GM12878 (cell line): ENCODE data around the gene KCNK7. TPM values are rescaled to one million over a fixed set of nuclear protein-coding genes. Genes with fewer than 3 reads are reported as not detected.

Experiments used
- ATAC-seq: fragments of 200-7000 bp; cut with Tn5 transposase; 3 replicates; pipeline ENCODE4 v1.9.1; 2020; ENCODE audit warnings: mild to moderate bottlenecking, moderate library complexity
- BruUV-seq: library from RNA; stranded (reverse); fragments of 400-500 nt; replicated peaks from 2 replicates; lab custom pipeline; 2021; lab: Mats Ljungman, UMichigan
- CTCF ChIA-PET: fragments of 300-600 bp; sonication (Branson Sonifier 250); formaldehyde crosslinking; extraction: SDS; loops from one replicate; lab custom pipeline; 2021; ENCODE audit warnings: inconsistent platforms; lab: Yijun Ruan, JAX
- POLR2A ChIA-PET: fragments of 350-600 bp; formaldehyde crosslinking; extraction: SDS; loops from one replicate; lab custom pipeline; 2021; ENCODE audit warnings: inconsistent platforms; lab: Charles Lee
- RAD21 ChIA-PET: fragments of 300-600 bp; sonication (Branson Sonifier 250); formaldehyde crosslinking; loops from one replicate; lab custom pipeline; 2023; ENCODE audit warnings: antibody characterized with exemption; ENCODE audit not compliant: unreplicated experiment; lab: Charles Lee
- SMC1A ChIA-PET: fragments of 300-600 bp; sonication (Branson Sonifier 250); formaldehyde crosslinking; loops from one replicate; lab custom pipeline; 2023; ENCODE audit not compliant: unreplicated experiment, uncharacterized antibody; lab: Charles Lee
- DNase-seq: peaks from one replicate; pipeline ENCODE4 v3.0.0-alpha.2; 2011; ENCODE audit warnings: low read depth, low spot score
- FAIRE-seq: peaks from 3 replicates; lab custom pipeline; 2011; peaks lifted over from hg19 to GRCh38; lab: Jason Lieb, UNC
- H2AFZ ChIP-seq: 2 replicates; pipeline ENCODE4 v1.6.0; 2011; ENCODE audit warnings: low read depth, low read length, control low read depth; ENCODE audit not compliant: control insufficient read depth
- H3K27ac ChIP-seq: 2 replicates; pipeline ENCODE4 v1.5.1; 2011; ENCODE audit warnings: control low read depth; ENCODE audit not compliant: control insufficient read depth, insufficient read depth
- H3K27me3 ChIP-seq, 2 experiments: replicated peaks in 1 of 2; 2 replicates each; pipeline versions ENCODE4 v1.6.0 to v1.6.1; 2011; ENCODE audit warnings: low read length in 1 of 2; ENCODE audit not compliant: control insufficient read depth in 2 of 2, insufficient read depth in 2 of 2
- H3K36me3 ChIP-seq, 2 experiments: 2 replicates each; pipeline ENCODE4 v1.5.1; 2011; ENCODE audit warnings: low read length in 1 of 2; ENCODE audit not compliant: control insufficient read depth in 2 of 2, insufficient read depth in 2 of 2
- H3K4me1 ChIP-seq: 2 replicates; pipeline ENCODE4 v1.6.1; 2011; ENCODE audit warnings: mild to moderate bottlenecking, low read length, moderate library complexity, mixed read lengths; ENCODE audit not compliant: control insufficient read depth, insufficient read depth
- H3K4me2 ChIP-seq: 2 replicates; pipeline ENCODE4 v1.6.0; 2011; ENCODE audit warnings: control low read depth; ENCODE audit not compliant: control insufficient read depth, insufficient read depth
- H3K4me3 ChIP-seq: fragments of 200-600 bp; sonication (generic); 2 replicates; pipeline ENCODE4 v1.5.1; 2016
- H3K79me2 ChIP-seq: 2 replicates; pipeline ENCODE4 v1.6.0; 2011; ENCODE audit warnings: low read length; ENCODE audit not compliant: control insufficient read depth, insufficient read depth
- H3K9ac ChIP-seq: 2 replicates; pipeline ENCODE4 v1.8.0; 2011; ENCODE audit warnings: low read length, control low read depth, mixed read lengths; ENCODE audit not compliant: control insufficient read depth, insufficient read depth
- H3K9me3 ChIP-seq: replicated peaks from 3 replicates; pipeline ENCODE4 v1.5.1; 2011; ENCODE audit warnings: mild to moderate bottlenecking, low read length; ENCODE audit not compliant: control insufficient read depth, insufficient read depth
- H4K20me1 ChIP-seq: 2 replicates; pipeline ENCODE4 v1.6.0; 2011; ENCODE audit not compliant: control insufficient read depth, insufficient read depth
- GATAD2B ChIP-seq: fragments of 450-650 bp; conservative IDR thresholded peaks from 2 replicates; pipeline ENCODE4 v1.6.1; 2017; ENCODE audit warnings: low read depth, mild to moderate bottlenecking, moderate library complexity
- MTA2 ChIP-seq: fragments of 450-650 bp; IDR thresholded peaks from 2 replicates; pipeline ENCODE4 v1.6.1; 2016; ENCODE audit warnings: low read depth, mild to moderate bottlenecking, moderate library complexity
- PML ChIP-seq: IDR thresholded peaks from 2 replicates; pipeline ENCODE4 v1.6.1; 2012; ENCODE audit warnings: low read length, inconsistent platforms
- ZNF217 ChIP-seq: fragments of 450-650 bp; IDR thresholded peaks from 2 replicates; pipeline ENCODE4 v1.6.1; 2017; ENCODE audit warnings: antibody characterized with exemption, mild to moderate bottlenecking
- ZNF24 ChIP-seq: fragments of 450-650 bp; IDR thresholded peaks from 2 replicates; pipeline ENCODE4 v1.6.1; 2017; ENCODE audit warnings: antibody characterized with exemption, mild to moderate bottlenecking
- WGBS: methylation state at CpG from one replicate; pipeline ENCODE4 v1.1.6; 2016; ENCODE audit warnings: low lambda C conversion rate; ENCODE audit not compliant: insufficient replicate concordance, insufficient coverage; ENCODE audit errors: missing lambda C conversion rate; 5-methylcytosine and 5-hydroxymethylcytosine counted together
- in situ Hi-C: fragments of 300-500 bp; cut with MboI; formaldehyde crosslinking; loops from 9 replicates; pipeline ENCODE4 v1.14.3; 2018; ENCODE audit warnings: mixed read lengths
- intact Hi-C: fragments of 100-400 bp; cut with micrococcal nuclease; formaldehyde crosslinking; loops from one replicate; pipeline ENCODE4 v1.14.2; 2022; ENCODE audit not compliant: unreplicated experiment
- polyA plus RNA-seq, 11 experiments: library from polyadenylated mRNA; depleted of rRNA in 4 of 11; unstranded in 6 of 11; stranded (reverse) in 5 of 11; fragments of >200 nt; fragmentation: Nextera tagmentation in 4 of 11; fragmentation: Illumina TruSeq in 1 of 11; extraction: Ambion mirVana in 4 of 11; extraction: Trizol in 1 of 11; gene quantifications; 1 replicate in 1 of 11; 2 replicates in 10 of 11; pipeline versions ENCODE4 v1.2.1 to v1.2.3, GENCODE V29; 2011 to 2016; ENCODE audit warnings: inconsistent platforms in 2 of 11, missing spikeins in 2 of 11, low read depth in 1 of 11
- total RNA-seq, 4 experiments: library from RNA; depleted of rRNA in 3 of 4; stranded (reverse); fragments of >200 nt in 3 of 4; fragmentation: Illumina TruSeq in 1 of 4; extraction: Trizol in 1 of 4; gene quantifications; 2 replicates each; pipeline versions ENCODE4 v1.2.1 to v1.2.3, GENCODE V29; 2013 to 2021
- TF ChIP-seq, protein P1 (sequence below): IDR thresholded peaks from 2 replicates; pipeline ENCODE4 v1.6.1; 2011; ENCODE audit warnings: low read depth, mild to moderate bottlenecking, low read length, moderate library complexity, borderline replicate concordance; ENCODE audit errors: extremely low read depth
- TF ChIP-seq, protein P2 (sequence below): IDR thresholded peaks from 2 replicates; pipeline ENCODE4 v1.6.1; 2011; ENCODE audit warnings: mild to moderate bottlenecking, low read depth, low read length, moderate library complexity; ENCODE audit not compliant: insufficient replicate concordance
- TF ChIP-seq, protein P3 (sequence below): fragments of 450-650 bp; formaldehyde crosslinking; IDR thresholded peaks from 2 replicates; pipeline ENCODE4 v1.5.0; 2022; ENCODE audit warnings: mild to moderate bottlenecking, missing genetic modification characterization
- TF ChIP-seq, protein P4 (sequence below), 3 experiments: IDR thresholded peaks in 2 of 3; conservative IDR thresholded peaks in 1 of 3; 2 replicates each; pipeline ENCODE4 v1.5.1; 2011; ENCODE audit warnings: low read depth in 3 of 3, low read length in 3 of 3, mild to moderate bottlenecking in 3 of 3, control low read depth in 2 of 3, moderate library complexity in 2 of 3, inconsistent platforms in 1 of 3, mixed read lengths in 1 of 3; ENCODE audit not compliant: control insufficient read depth in 2 of 3, insufficient read depth in 1 of 3; ENCODE audit errors: extremely low read depth in 1 of 3
- TF ChIP-seq, protein P5 (sequence below): IDR thresholded peaks from 2 replicates; pipeline ENCODE4 v1.6.1; 2011; ENCODE audit warnings: borderline replicate concordance, low read depth, mild to moderate bottlenecking, moderate library complexity, mixed read lengths, low read length; ENCODE audit not compliant: insufficient read depth; ENCODE audit errors: extremely low read length

The KCNK7 gene
- total and polyA plus RNA-seq, 10 of the 15 experiments (the other 5 are each of a cell fraction or from before 2014, with no cell fraction given): 0.11 to 0.54 (median 0.23) TPM; not detected in 7

DNA sequence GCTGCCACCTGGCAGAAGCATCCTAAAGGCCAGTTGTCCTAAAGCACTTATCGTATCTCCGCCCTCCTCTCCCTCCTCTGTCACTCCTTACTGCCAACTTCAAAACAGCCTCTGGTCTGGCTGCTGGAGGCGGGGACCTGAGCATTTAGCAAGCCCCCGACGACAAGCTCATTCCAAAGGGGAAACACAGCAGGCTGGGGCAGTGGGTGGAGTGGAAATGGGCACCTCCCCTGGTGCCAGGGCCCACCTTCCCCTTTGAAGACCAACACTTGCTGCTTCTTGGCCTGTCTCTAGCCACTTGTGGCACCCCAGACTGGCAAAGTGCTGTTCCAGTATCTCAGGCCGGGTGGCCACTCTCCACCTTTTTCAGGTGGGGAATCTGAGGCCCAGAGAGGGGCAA, 14.8 kb upstream of the KCNK7 start:
- Histone ChIP-seq H3K27ac (no peak overlapping the region; the same call in 1 of the 2 replicates), H3K79me2 (peaks cover 47% of the 10 kb centered on the region), H3K9ac (peak overlapping the region; percentile 58), H3K9me3 (no peaks in the 10 kb centered on the region), H3K36me3 (peaks cover 12 to 24% of the 10 kb centered on the region in 2 experiments; a peak in 3 of 4 replicates), H3K4me3 (peak overlapping the region; percentile 99; the same call in 1 of the 2 replicates), H4K20me1 (no peaks in the 10 kb centered on the region; the same call in 1 of the 2 replicates), H3K27me3 (no peaks in the 10 kb centered on the region), H3K4me1 (peaks cover 17% of the 10 kb centered on the region), H2AFZ (no peak overlapping the region), H3K4me2 (peak overlapping the region; percentile 93)
- ATAC-seq: no peak
- ChIA-PET SMC1A (interaction anchor here (0.8 to 1.5 kb wide), 4 partner anchors 7 to 43 kb away, joined by 3 to 5 read pairs (median 4); no protein-coding TSS in a partner anchor), POLR2A (interaction anchor here (0.6 to 2.5 kb wide), 6 partner anchors 17 to 43 kb away, joined by 3 to 12 read pairs (median 3); partner anchors contain the start of gene SIPA1), CTCF (interaction anchor here (0.9 to 2.1 kb wide), 7 partner anchors 17 to 250 kb away, joined by 3 to 10 read pairs (median 4); partner anchors contain the start of gene MUS81), RAD21 (interaction anchor here (0.8 to 1.7 kb wide), 4 partner anchors 21 to 70 kb away, joined by 3 to 7 read pairs (median 5); partner anchors contain the start of gene FAM89B)
- intact Hi-C loops: loop anchor here (5.0 kb wide), 1 partner anchor 733 kb away; the partner anchor contains the start of gene EHD1
- 81% methylated on average over 6 of the region's 6 CpGs for WGBS
- DNase-seq: no peak
- FAIRE-seq: no peak
- BruUV-seq: no TSS peak
- in situ Hi-C loops: no loop called here
- TF ChIP-seq GATAD2B: no peak
- no peak for TF ChIP-seq ZNF217
- TF ChIP-seq ZNF24: no peak
- TF ChIP-seq, protein P1, sequence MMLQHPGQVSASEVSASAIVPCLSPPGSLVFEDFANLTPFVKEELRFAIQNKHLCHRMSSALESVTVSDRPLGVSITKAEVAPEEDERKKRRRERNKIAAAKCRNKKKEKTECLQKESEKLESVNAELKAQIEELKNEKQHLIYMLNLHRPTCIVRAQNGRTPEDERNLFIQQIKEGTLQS: no peak
- TF ChIP-seq, protein P2, sequence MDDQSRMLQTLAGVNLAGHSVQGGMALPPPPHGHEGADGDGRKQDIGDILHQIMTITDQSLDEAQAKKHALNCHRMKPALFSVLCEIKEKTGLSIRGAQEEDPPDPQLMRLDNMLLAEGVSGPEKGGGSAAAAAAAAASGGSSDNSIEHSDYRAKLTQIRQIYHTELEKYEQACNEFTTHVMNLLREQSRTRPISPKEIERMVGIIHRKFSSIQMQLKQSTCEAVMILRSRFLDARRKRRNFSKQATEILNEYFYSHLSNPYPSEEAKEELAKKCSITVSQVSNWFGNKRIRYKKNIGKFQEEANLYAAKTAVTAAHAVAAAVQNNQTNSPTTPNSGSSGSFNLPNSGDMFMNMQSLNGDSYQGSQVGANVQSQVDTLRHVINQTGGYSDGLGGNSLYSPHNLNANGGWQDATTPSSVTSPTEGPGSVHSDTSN: no peak
- TF ChIP-seq PML: no peak
- TF ChIP-seq, protein P3, sequence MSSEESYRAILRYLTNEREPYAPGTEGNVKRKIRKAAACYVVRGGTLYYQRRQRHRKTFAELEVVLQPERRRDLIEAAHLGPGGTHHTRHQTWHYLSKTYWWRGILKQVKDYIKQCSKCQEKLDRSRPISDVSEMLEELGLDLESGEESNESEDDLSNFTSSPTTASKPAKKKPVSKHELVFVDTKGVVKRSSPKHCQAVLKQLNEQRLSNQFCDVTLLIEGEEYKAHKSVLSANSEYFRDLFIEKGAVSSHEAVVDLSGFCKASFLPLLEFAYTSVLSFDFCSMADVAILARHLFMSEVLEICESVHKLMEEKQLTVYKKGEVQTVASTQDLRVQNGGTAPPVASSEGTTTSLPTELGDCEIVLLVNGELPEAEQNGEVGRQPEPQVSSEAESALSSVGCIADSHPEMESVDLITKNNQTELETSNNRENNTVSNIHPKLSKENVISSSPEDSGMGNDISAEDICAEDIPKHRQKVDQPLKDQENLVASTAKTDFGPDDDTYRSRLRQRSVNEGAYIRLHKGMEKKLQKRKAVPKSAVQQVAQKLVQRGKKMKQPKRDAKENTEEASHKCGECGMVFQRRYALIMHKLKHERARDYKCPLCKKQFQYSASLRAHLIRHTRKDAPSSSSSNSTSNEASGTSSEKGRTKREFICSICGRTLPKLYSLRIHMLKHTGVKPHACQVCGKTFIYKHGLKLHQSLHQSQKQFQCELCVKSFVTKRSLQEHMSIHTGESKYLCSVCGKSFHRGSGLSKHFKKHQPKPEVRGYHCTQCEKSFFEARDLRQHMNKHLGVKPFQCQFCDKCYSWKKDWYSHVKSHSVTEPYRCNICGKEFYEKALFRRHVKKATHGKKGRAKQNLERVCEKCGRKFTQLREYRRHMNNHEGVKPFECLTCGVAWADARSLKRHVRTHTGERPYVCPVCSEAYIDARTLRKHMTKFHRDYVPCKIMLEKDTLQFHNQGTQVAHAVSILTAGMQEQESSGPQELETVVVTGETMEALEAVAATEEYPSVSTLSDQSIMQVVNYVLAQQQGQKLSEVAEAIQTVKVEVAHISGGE (CRISPR knock-in tag): no peak
- TF ChIP-seq, protein P4, sequence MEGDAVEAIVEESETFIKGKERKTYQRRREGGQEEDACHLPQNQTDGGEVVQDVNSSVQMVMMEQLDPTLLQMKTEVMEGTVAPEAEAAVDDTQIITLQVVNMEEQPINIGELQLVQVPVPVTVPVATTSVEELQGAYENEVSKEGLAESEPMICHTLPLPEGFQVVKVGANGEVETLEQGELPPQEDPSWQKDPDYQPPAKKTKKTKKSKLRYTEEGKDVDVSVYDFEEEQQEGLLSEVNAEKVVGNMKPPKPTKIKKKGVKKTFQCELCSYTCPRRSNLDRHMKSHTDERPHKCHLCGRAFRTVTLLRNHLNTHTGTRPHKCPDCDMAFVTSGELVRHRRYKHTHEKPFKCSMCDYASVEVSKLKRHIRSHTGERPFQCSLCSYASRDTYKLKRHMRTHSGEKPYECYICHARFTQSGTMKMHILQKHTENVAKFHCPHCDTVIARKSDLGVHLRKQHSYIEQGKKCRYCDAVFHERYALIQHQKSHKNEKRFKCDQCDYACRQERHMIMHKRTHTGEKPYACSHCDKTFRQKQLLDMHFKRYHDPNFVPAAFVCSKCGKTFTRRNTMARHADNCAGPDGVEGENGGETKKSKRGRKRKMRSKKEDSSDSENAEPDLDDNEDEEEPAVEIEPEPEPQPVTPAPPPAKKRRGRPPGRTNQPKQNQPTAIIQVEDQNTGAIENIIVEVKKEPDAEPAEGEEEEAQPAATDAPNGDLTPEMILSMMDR (IDR thresholded peaks at IDR 0.05 in 2 of 3, conservative IDR thresholded peaks at IDR 0.05 in 1 of 3; ENCODE audit: control insufficient read depth in 2 of 3, extremely low read depth in 1 of 3, insufficient read depth in 1 of 3, low read depth in 3 of 3, low read length in 3 of 3): no peak
- TF ChIP-seq, protein P5, sequence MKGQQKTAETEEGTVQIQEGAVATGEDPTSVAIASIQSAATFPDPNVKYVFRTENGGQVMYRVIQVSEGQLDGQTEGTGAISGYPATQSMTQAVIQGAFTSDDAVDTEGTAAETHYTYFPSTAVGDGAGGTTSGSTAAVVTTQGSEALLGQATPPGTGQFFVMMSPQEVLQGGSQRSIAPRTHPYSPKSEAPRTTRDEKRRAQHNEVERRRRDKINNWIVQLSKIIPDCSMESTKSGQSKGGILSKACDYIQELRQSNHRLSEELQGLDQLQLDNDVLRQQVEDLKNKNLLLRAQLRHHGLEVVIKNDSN: no peak
- no peak for TF ChIP-seq MTA2
